ENCODE measurements around the gene SLC27A3. TPM values are rescaled to one million over a fixed set of nuclear protein-coding genes. Genes with fewer than 3 reads are reported as not detected.
A peak's percentile ranks its signal among the peaks of the same experiment; 100 is the strongest.

SLC27A3 gene
- total and polyA plus RNA-seq, 2 donors from 2014 or later, result 36.9 to 54.0 TPM

- FAIRE-seq (no peak), DNase-seq (no peak)
- no peaks in the 10 kb centered on the region for H3K27me3 ChIP-seq (ENCODE audit: control insufficient read depth, insufficient read depth, low read length)
- no peak for TF ChIP-seq CTCF (IDR thresholded peaks at IDR 0.05; ENCODE audit: borderline replicate concordance, extremely low read depth, insufficient read depth)
- intact Hi-C loops (cut with DNase I), result no loop called here
- H3K9me3 ChIP-seq (ENCODE audit: control insufficient read depth in 2 of 3, insufficient read depth in 1 of 3, low read length in 3 of 3), result no peaks in the 10 kb centered on the region
- peaks cover 3 to 28% (median 20%) of the 10 kb centered on the region in 3 donors for H3K4me1 ChIP-seq (ENCODE audit: control insufficient read depth in 2 of 3, insufficient read depth in 2 of 3, low read depth in 1 of 3, low read length in 3 of 3)
- no peak overlapping the region for H3K27ac ChIP-seq (ENCODE audit: low read depth in 2 of 2, low read length in 2 of 2)
- H3K9ac ChIP-seq (ENCODE audit: low read length in 3 of 3), result no peak overlapping the region
- no peak overlapping the region for H3K4me3 ChIP-seq (ENCODE audit: low read length in 3 of 3)
- peaks cover 22 to 51% (median 35%) of the 10 kb centered on the region in 3 donors for H3K36me3 ChIP-seq (ENCODE audit: control insufficient read depth in 2 of 3, insufficient read depth in 3 of 3, low read length in 3 of 3)
Observed at GRCh38 chr1:153748903-153749302, 26.3 kb upstream of the SLC27A3 start.

DNA sequence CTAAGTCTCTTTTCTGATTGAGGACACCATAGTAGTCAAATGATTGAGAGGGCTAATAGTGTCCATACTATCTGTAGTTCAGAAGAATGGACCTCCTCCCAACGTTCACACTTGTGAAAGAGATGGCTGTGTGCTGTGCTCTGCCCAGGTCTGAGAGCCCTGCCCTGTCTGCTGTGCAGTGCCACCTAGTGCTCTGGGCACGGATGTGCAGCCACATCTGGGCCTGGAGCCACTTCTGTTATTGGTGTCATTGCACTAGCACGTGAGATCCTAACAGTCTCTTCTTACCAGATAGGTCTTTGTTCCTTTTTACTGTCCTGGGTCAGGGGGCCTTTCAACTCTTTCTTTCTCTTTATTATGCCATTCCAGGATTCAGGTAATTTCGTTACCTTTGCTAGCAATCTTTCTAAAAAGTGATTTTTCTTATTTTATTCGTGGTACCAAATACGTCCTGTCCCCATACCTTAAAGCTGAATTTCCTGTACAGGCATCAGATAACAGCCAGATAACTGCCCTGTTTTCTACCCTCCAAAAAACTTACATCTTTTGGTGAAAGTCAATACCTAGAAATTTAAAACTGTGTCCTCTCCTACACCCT, 25.7 kb upstream of the SLC27A3 start:
- Histone ChIP-seq H3K4me3 (ENCODE audit: low read length in 3 of 3) (no peak overlapping the region), H3K36me3 (ENCODE audit: control insufficient read depth in 2 of 3, insufficient read depth in 3 of 3, low read length in 3 of 3) (peaks cover 22 to 53% (median 38%) of the 10 kb centered on the region in 3 donors), H3K9me3 (ENCODE audit: control insufficient read depth in 2 of 3, insufficient read depth in 1 of 3, low read length in 3 of 3) (no peaks in the 10 kb centered on the region), H3K9ac (ENCODE audit: low read length in 3 of 3) (peak overlapping the region in 1 of 3 donors; percentile 2), H3K4me1 (ENCODE audit: control insufficient read depth in 2 of 3, insufficient read depth in 2 of 3, low read depth in 1 of 3, low read length in 3 of 3) (peaks cover 0 to 23% (median 15%) of the 10 kb centered on the region in 3 donors), H3K27me3 (ENCODE audit: control insufficient read depth, insufficient read depth, low read length) (no peaks in the 10 kb centered on the region), H3K27ac (ENCODE audit: low read depth in 2 of 2, low read length in 2 of 2) (peak overlapping the region in 1 of 2 donors; percentile 34)
- TF ChIP-seq CTCF (IDR thresholded peaks at IDR 0.05; ENCODE audit: borderline replicate concordance, extremely low read depth, insufficient read depth), result peak; percentile 98
- intact Hi-C loops (cut with DNase I), result no loop called here
- DNase-seq, result peak; percentile 88 to 93 (median 89)
- FAIRE-seq, result no peak

DNA sequence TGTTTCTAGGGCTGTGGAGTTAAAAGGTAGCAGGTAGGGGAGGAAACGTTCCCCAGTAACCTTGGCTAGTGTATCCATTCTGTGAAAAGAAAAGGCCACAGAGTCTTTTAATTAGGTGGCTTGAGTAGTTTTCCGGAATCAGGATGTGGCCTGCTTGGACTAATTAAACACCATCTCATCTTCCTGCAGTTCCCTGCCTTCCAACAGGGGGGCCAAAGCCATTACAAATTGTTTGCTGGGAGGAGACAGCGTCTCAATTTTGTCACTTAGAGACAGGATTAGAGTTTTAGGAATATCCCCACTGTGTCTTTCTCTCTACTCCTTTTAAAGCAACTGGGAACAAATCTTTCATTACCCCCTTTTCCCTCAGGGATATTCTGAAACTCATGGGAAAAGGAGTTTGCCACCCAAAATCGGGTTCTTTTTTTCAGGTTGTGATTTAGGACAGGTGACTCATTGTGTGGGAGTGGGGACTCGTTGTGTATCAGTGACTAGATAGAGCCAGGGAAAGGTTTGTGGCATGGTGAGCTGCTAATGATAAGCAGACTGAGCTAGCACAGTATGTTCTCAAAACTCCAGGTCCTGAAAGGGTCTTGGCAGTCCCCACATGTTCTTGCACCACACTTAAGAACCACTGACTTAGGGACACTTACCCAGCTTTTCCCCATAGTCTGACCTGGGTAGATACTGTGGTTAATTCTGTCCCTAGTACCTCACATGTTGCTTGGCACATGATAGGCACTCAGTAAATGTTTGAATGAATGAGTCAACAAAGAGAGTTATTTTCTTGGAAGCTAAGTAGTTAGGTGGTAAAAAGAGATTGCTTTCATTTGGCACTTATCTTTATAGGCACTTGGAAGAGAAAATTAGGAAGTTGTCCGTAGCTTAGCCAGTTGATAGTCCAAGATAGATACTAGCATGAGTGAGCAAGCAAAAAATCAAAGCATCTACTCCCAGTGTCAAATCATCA, 24.9 kb upstream of the SLC27A3 start:
- Histone ChIP-seq H3K27me3 (ENCODE audit: control insufficient read depth, insufficient read depth, low read length) (no peaks in the 10 kb centered on the region), H3K27ac (ENCODE audit: low read depth in 2 of 2, low read length in 2 of 2) (peak overlapping the region in 1 of 2 donors; percentile 93), H3K9ac (ENCODE audit: low read length in 3 of 3) (peak overlapping the region in 1 of 3 donors; percentile 37), H3K4me1 (ENCODE audit: control insufficient read depth in 2 of 3, insufficient read depth in 2 of 3, low read depth in 1 of 3, low read length in 3 of 3) (peaks cover 0 to 23% (median 14%) of the 10 kb centered on the region in 3 donors), H3K4me3 (ENCODE audit: low read length in 3 of 3) (no peak overlapping the region), H3K36me3 (ENCODE audit: control insufficient read depth in 2 of 3, insufficient read depth in 3 of 3, low read length in 3 of 3) (peaks cover 25 to 61% (median 40%) of the 10 kb centered on the region in 3 donors), H3K9me3 (ENCODE audit: control insufficient read depth in 2 of 3, insufficient read depth in 1 of 3, low read length in 3 of 3) (no peaks in the 10 kb centered on the region)
- FAIRE-seq, result no peak
- DNase-seq, result peak in 1 of 5 donors; percentile 49
- TF ChIP-seq CTCF (IDR thresholded peaks at IDR 0.05; ENCODE audit: borderline replicate concordance, extremely low read depth, insufficient read depth), result no peak
- intact Hi-C loops (cut with DNase I), result no loop called here

Data from kidney (tissue), 14 donors.